HUES48 (cell line): ENCODE data around the gene NTN4.

Experiments used
- H3K27ac ChIP-seq: one replicate; pipeline ENCODE4 v1.7.0; 2013; ENCODE audit warnings: low read depth, low read length, inconsistent platforms
- H3K27me3 ChIP-seq: 2 replicates; pipeline ENCODE4 v1.6.1; 2013; ENCODE audit warnings: mild to moderate bottlenecking, low read length; ENCODE audit not compliant: control insufficient read depth, insufficient read depth
- H3K36me3 ChIP-seq: 2 replicates; pipeline ENCODE4 v1.6.1; 2013; ENCODE audit warnings: low read length; ENCODE audit not compliant: control insufficient read depth, insufficient read depth
- H3K4me1 ChIP-seq: 2 replicates; pipeline ENCODE4 v1.6.1; 2013; ENCODE audit warnings: mild to moderate bottlenecking, low read length; ENCODE audit not compliant: control insufficient read depth, insufficient read depth
- H3K4me3 ChIP-seq: 2 replicates; pipeline ENCODE4 v1.5.1; 2013; ENCODE audit warnings: mild to moderate bottlenecking, low read depth, low read length
- H3K9ac ChIP-seq: 2 replicates; pipeline ENCODE4 v1.6.1; 2013; ENCODE audit warnings: mild to moderate bottlenecking, low read depth, low read length, moderate library complexity
- H3K9me3 ChIP-seq: 2 replicates; pipeline ENCODE4 v1.6.1; 2013; ENCODE audit warnings: low read length; ENCODE audit not compliant: control insufficient read depth, insufficient read depth

NTN4 gene

DNA sequence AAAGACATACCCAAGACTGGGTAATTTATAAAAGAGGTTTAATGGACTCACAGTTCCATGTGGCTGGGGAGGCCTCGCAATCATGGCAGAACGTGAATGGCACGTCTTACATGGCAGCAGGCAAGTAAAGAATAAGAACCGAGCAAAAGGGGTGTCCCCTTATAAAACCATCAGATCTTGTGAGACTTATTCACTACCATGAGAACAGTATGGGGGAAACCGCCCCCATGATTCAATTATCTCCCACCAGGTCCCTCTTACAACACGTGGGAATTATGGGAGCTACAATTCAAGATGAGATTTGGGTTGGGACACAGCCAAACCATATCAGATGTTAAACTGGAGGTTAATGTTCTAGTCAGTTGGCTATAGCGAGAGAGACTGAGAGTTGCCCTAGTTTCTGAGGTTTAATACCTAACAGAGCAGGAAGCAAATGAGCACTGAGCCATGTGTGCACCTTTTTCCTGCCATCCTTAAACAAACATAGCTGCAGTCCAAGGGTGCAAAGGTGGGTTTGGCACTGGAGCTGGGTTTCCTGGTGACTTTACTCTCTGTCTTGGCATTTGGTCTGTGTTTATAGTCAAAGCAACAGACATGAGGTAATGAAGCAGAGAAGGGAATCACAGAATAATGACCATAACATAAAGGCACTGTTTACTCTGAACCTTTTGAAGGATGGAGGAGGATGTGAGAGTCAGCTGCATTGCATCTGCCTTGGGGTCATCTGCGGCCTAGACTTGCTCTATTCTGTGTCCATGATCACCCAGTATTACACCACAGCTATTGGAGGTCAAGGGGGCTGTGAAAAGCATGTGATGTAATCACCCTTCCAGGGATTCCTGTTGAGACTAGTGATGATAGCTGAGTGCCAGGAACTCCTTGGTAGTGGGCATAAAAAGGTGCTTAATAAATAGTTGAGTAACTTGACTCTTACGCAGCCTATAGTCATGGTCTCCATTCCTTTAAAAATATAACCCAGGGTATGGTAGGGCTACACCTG, 155.6 kb downstream of the NTN4 start:
- no peaks in the 10 kb centered on the region for H3K9me3 ChIP-seq
- H3K27ac ChIP-seq, result no peak overlapping the region
- no peaks in the 10 kb centered on the region for H3K27me3 ChIP-seq
- H3K4me1 ChIP-seq, result no peaks in the 10 kb centered on the region
- no peaks in the 10 kb centered on the region for H3K36me3 ChIP-seq
- no peak overlapping the region for H3K4me3 ChIP-seq
- no peak overlapping the region for H3K9ac ChIP-seq

- no peak overlapping the region for H3K9ac ChIP-seq
- no peaks in the 10 kb centered on the region for H3K9me3 ChIP-seq
- no peaks in the 10 kb centered on the region for H3K27me3 ChIP-seq
- no peak overlapping the region for H3K27ac ChIP-seq
- no peak overlapping the region for H3K4me3 ChIP-seq
- no peaks in the 10 kb centered on the region for H3K36me3 ChIP-seq
- H3K4me1 ChIP-seq, result no peaks in the 10 kb centered on the region
These were observed 156.7 kb downstream of the NTN4 start for GRCh38 chr12:95633732-95634465.

GRCh38 chr12:95633049-95633731, 157.4 kb downstream of the NTN4 start:
- Histone ChIP-seq H3K36me3 (no peaks in the 10 kb centered on the region), H3K4me3 (no peak overlapping the region), H3K27ac (no peak overlapping the region), H3K4me1 (no peaks in the 10 kb centered on the region), H3K27me3 (no peaks in the 10 kb centered on the region), H3K9me3 (no peaks in the 10 kb centered on the region), H3K9ac (no peak overlapping the region)

- no peak overlapping the region for H3K27ac ChIP-seq
- no peaks in the 10 kb centered on the region for H3K27me3 ChIP-seq
- no peak overlapping the region for H3K4me3 ChIP-seq
- no peak overlapping the region for H3K9ac ChIP-seq
- no peaks in the 10 kb centered on the region for H3K9me3 ChIP-seq
- 0 out of 2 replicates have a peak, but pooled peaks cover under 1% of the 10 kb centered on the region for H3K4me1 ChIP-seq
- no peaks in the 10 kb centered on the region for H3K36me3 ChIP-seq
These were observed 160.1 kb downstream of the NTN4 start for GRCh38 chr12:95630496-95630895.

GRCh38 chr12:95629392-95629791, 161.2 kb downstream of the NTN4 start:
- Histone ChIP-seq H3K36me3 (no peaks in the 10 kb centered on the region), H3K9ac (no peak overlapping the region), H3K27ac (no peak overlapping the region), H3K27me3 (no peaks in the 10 kb centered on the region), H3K4me1 (peaks cover 10% of the 10 kb centered on the region; the same call in 1 of the 2 replicates), H3K4me3 (no peak overlapping the region), H3K9me3 (no peaks in the 10 kb centered on the region)

- Histone ChIP-seq H3K4me1 (peaks cover 15% of the 10 kb centered on the region; the same call in 1 of the 2 replicates), H3K27me3 (no peaks in the 10 kb centered on the region), H3K9ac (no peak overlapping the region), H3K36me3 (no peaks in the 10 kb centered on the region), H3K27ac (no peak overlapping the region), H3K4me3 (no peak overlapping the region), H3K9me3 (no peaks in the 10 kb centered on the region)
These were observed 163.7 kb downstream of the NTN4 start for GRCh38 chr12:95626854-95627253.

DNA sequence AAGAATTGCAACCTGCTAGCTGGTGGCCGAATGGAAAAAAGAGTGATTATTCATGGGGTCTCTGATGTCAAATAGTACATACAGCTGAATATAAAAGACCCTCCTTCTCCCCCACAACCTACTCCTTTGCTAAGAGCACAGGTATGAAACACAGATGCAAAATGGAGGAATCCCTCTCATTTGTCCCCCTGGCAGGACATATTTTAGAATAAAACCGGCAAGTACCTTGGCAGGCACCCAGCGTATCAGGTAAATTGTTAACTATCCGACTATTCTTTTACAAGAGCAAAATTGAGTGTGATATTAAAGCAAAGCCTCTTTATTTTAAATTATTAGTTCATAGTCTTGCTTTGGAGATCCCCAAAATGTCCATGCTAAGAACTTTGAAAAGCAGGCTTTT, 165.6 kb downstream of the NTN4 start:
- Histone ChIP-seq H3K27me3 (no peaks in the 10 kb centered on the region), H3K4me3 (no peak overlapping the region), H3K9ac (no peak overlapping the region), H3K27ac (peak overlapping the region; percentile 2), H3K36me3 (no peaks in the 10 kb centered on the region), H3K9me3 (no peaks in the 10 kb centered on the region), H3K4me1 (peaks cover 15% of the 10 kb centered on the region; the same call in 1 of the 2 replicates)

- Histone ChIP-seq H3K9me3 (no peaks in the 10 kb centered on the region), H3K27me3 (no peaks in the 10 kb centered on the region), H3K36me3 (no peaks in the 10 kb centered on the region), H3K27ac (peak overlapping the region; percentile 31), H3K4me3 (no peak overlapping the region), H3K4me1 (peaks cover 15% of the 10 kb centered on the region; the same call in 1 of the 2 replicates), H3K9ac (no peak overlapping the region)
These were observed 166.0 kb downstream of the NTN4 start for GRCh38 chr12:95624589-95624988.

- H3K4me1 ChIP-seq, result peaks cover 15% of the 10 kb centered on the region; the same call in 1 of the 2 replicates
- H3K27me3 ChIP-seq, result no peaks in the 10 kb centered on the region
- H3K36me3 ChIP-seq, result no peaks in the 10 kb centered on the region
- peak overlapping the region; percentile 31 for H3K27ac ChIP-seq
- H3K4me3 ChIP-seq, result no peak overlapping the region
- no peak overlapping the region for H3K9ac ChIP-seq
- no peaks in the 10 kb centered on the region for H3K9me3 ChIP-seq
These were observed 166.9 kb downstream of the NTN4 start for GRCh38 chr12:95623554-95624170.

GRCh38 chr12:95622879-95623278, 167.7 kb downstream of the NTN4 start:
- no peaks in the 10 kb centered on the region for H3K36me3 ChIP-seq
- H3K9me3 ChIP-seq, result no peaks in the 10 kb centered on the region
- peaks cover 15% of the 10 kb centered on the region; the same call in 1 of the 2 replicates for H3K4me1 ChIP-seq
- no peak overlapping the region for H3K4me3 ChIP-seq
- H3K27ac ChIP-seq, result no peak overlapping the region
- no peak overlapping the region for H3K9ac ChIP-seq
- H3K27me3 ChIP-seq, result no peaks in the 10 kb centered on the region
